ENCODE measurements around the gene GCH1.

GRCh38 chr14:54794159-54794558 lies 108.5 kb downstream of the GCH1 start:
- TF ChIP-seq CTCF (IDR thresholded peaks at IDR 0.05; ENCODE audit: low read length) (no peak), EZH2 (IDR thresholded peaks at IDR 0.05; ENCODE audit: borderline replicate concordance, low read length) (no peak)
